Bronchial epithelial cell (primary cell): ENCODE measurements around the gene ICAM2. TPM values are rescaled to one million over a fixed set of nuclear protein-coding genes. Genes with fewer than 3 reads are reported as not detected.

Experiments
- DNase-seq: peaks from one replicate; pipeline ENCODE4 v3.0.0-alpha.2; 2010; ENCODE audit warnings: low read depth
- FAIRE-seq: peaks from 2 replicates; lab custom pipeline; 2011; peaks lifted over from hg19 to GRCh38; lab: Jason Lieb, UNC
- H3K27me3 ChIP-seq: 2 replicates; pipeline ENCODE4 v1.5.1; 2011; ENCODE audit warnings: low read length; ENCODE audit not compliant: control insufficient read depth, insufficient read depth
- H3K36me3 ChIP-seq: 2 replicates; pipeline ENCODE4 v1.5.1; 2011; ENCODE audit warnings: low read length; ENCODE audit not compliant: control insufficient read depth, insufficient read depth
- H3K4me3 ChIP-seq: 2 replicates; pipeline ENCODE4 v1.5.1; 2011; ENCODE audit warnings: mild to moderate bottlenecking, low read depth, low read length, control low read depth
- total RNA-seq: library from RNA; depleted of rRNA; stranded (reverse); fragments of >200 nt; gene quantifications from 2 replicates; pipeline ENCODE4 v1.2.1, GENCODE V29; 2014
- TF ChIP-seq, protein P1 (sequence below): IDR thresholded peaks from 2 replicates; pipeline ENCODE4 v1.5.1; 2011; ENCODE audit warnings: mild to moderate bottlenecking, moderate library complexity, low read length, control low read depth, inconsistent platforms; ENCODE audit not compliant: insufficient read depth, severe bottlenecking

Gene ICAM2
- total RNA-seq, 1 donor from 2014 or later = 0.26 TPM

DNA sequence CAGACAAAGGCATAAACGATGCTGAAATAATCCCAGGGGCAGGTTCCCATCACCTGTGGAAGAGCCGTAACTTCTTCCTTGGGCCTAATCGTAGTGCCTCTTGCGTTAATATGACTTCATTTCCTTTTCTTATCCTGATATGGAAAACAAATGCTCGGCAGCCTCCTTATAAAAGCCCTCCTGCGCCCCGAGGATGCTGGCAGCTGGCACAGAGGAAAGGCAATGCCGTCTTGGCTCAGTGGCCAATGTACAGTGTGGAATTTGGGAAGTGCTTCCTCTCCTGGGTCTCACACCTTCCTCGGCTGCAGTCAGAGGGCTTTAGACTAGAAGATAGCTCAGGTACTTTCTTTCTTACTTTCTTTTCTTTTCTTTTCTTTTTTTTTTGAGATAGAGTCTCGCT, 51.2 kb downstream of the ICAM2 start:
- TF ChIP-seq, protein P1, sequence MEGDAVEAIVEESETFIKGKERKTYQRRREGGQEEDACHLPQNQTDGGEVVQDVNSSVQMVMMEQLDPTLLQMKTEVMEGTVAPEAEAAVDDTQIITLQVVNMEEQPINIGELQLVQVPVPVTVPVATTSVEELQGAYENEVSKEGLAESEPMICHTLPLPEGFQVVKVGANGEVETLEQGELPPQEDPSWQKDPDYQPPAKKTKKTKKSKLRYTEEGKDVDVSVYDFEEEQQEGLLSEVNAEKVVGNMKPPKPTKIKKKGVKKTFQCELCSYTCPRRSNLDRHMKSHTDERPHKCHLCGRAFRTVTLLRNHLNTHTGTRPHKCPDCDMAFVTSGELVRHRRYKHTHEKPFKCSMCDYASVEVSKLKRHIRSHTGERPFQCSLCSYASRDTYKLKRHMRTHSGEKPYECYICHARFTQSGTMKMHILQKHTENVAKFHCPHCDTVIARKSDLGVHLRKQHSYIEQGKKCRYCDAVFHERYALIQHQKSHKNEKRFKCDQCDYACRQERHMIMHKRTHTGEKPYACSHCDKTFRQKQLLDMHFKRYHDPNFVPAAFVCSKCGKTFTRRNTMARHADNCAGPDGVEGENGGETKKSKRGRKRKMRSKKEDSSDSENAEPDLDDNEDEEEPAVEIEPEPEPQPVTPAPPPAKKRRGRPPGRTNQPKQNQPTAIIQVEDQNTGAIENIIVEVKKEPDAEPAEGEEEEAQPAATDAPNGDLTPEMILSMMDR = no peak
- no peaks in the 10 kb centered on the region for H3K27me3 ChIP-seq
- no peaks in the 10 kb centered on the region for H3K36me3 ChIP-seq
- no peak overlapping the region for H3K4me3 ChIP-seq
- FAIRE-seq (no peak), DNase-seq (no peak)

DNA sequence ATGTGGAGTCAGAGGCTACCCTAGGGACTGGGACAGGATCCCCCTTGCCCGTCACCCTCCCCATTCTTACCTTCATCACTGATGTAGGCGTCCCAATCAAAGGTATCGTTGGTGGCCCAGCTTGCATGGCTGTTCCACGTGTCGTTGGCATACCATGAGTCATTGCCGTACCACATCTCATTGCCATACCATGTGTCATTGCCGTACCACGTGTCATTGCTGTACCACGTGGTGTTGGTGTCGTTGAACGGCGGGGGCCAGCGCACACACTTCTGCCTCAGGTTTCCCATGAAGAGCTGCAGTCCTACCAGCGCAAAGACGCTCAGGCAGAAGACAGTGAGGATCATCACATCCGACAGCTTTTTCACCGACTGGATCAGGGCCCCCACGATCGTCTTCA, 52.5 kb downstream of the ICAM2 start:
- FAIRE-seq (no peak), DNase-seq (no peak)
- Histone ChIP-seq H3K36me3 (no peaks in the 10 kb centered on the region), H3K4me3 (no peak overlapping the region), H3K27me3 (no peaks in the 10 kb centered on the region)
- TF ChIP-seq, protein P1 = no peak

- FAIRE-seq = no peak
- no peaks in the 10 kb centered on the region for H3K27me3 ChIP-seq
- no peaks in the 10 kb centered on the region for H3K36me3 ChIP-seq
- TF ChIP-seq, protein P1 = no peak
- DNase-seq = no peak
- H3K4me3 ChIP-seq = no peak overlapping the region
Measured at GRCh38 chr17:63966646-63967264, 53.7 kb downstream of the ICAM2 start.

DNA sequence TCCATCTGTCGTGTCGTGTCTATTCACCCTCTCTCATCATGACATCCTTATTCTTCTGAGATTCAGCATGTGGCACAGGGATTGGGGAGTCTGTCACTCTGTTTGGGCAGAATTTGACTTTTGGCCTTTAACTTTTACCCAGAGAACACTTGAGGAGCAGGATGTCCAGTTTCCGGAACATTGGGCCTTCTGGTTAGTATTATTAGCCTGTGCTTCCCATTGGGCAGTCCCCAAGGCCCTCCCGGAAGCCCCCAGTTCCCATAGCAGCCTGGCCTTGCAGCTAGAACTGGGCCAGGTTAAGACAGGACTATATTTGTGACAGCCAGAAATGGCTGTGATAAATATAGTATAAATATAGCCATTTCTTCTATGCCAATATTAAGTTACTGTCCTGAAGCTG, 57.3 kb downstream of the ICAM2 start:
- FAIRE-seq = no peak
- DNase-seq = no peak
- Histone ChIP-seq H3K27me3 (no peaks in the 10 kb centered on the region), H3K36me3 (no peaks in the 10 kb centered on the region), H3K4me3 (no peak overlapping the region)
- TF ChIP-seq, protein P1 = no peak

DNA sequence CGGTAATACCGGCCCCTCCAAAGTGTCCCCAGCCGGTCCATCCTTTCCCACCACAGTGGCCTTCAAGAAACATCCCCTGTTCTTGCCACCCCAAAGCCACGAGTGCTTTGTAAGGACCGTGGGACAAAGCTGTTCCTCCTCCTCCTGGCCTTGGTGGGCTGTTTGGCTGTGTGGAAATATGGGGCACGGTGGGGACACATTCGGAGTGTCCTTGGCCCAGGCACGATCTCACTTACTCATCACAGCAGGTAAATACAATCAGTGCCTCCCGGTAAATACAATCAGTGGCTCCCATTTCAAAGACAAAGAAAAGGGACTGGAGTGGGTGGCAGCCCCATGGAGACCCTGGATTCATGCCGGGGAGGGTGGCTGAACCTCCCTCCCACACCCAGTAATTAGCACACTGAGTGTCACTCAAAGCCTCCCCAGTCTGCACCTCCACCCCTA, 58.1 kb downstream of the ICAM2 start:
- Histone ChIP-seq H3K27me3 (no peaks in the 10 kb centered on the region), H3K4me3 (no peak overlapping the region)
- FAIRE-seq = no peak

More for the DNA sequence above, 58.1 kb downstream of the ICAM2 start:
- TF ChIP-seq, protein P1 = no peak
- no peak for DNase-seq
- H3K36me3 ChIP-seq = no peaks in the 10 kb centered on the region
